K562 (cell line): Measurements from ENCODE around the gene SLX4IP. TPM values are rescaled to one million over a fixed set of nuclear protein-coding genes. Genes with fewer than 3 reads are reported as not detected.

Experiments
- ATAC-seq: fragments of 200-7000 bp; cut with Tn5 transposase; 3 replicates; pipeline ENCODE4 v1.9.1; 2020; ENCODE audit warnings: moderate library complexity
- BruUV-seq: library from RNA; stranded (reverse); fragments of 400-500 nt; replicated peaks from 2 replicates; lab custom pipeline; 2021; lab: Mats Ljungman, UMichigan
- CTCF ChIA-PET: fragments of 300-600 bp; formaldehyde crosslinking; extraction: SDS; loops from one replicate; lab custom pipeline; 2021; ENCODE audit warnings: low intra/inter-chr PET ratio; lab: Yijun Ruan, JAX
- POLR2A ChIA-PET: fragments of 300-600, 350-650 bp; sonication (Branson Sonifier 250); formaldehyde crosslinking; extraction: SDS; loops from one replicate; lab custom pipeline; 2021; ENCODE audit warnings: antibody characterized with exemption, inconsistent platforms; lab: Yijun Ruan, JAX
- DNase-seq, 4 experiments: peaks; one replicate each; pipeline versions ENCODE4 v3.0.0 to v3.0.0-alpha.2; 2011 to 2018; ENCODE audit warnings: low spot score in 3 of 4, mixed read lengths in 3 of 4; ENCODE audit errors: extremely low read depth in 1 of 4
- FAIRE-seq: peaks from 2 replicates; lab custom pipeline; 2011; peaks lifted over from hg19 to GRCh38; lab: Jason Lieb, UNC
- H2AFZ ChIP-seq: 2 replicates; pipeline ENCODE4 v1.6.0; 2011; ENCODE audit warnings: low read depth, low read length, control low read depth, inconsistent platforms
- H3K27ac ChIP-seq: fragments of 200-600 bp; 3 replicates; pipeline ENCODE4 v1.8.0; 2011; ENCODE audit warnings: low read depth, mild to moderate bottlenecking, control low read depth, inconsistent platforms, low read length, moderate library complexity, mixed read lengths; ENCODE audit errors: extremely low read depth
- H3K27me3 ChIP-seq, 2 experiments: fragments of 300-600 bp in 1 of 2; 2 replicates in 1 of 2; 3 replicates in 1 of 2; pipeline versions ENCODE4 v1.6.0 to v1.8.0; 2011; ENCODE audit warnings: inconsistent platforms in 2 of 2, low read length in 2 of 2, mild to moderate bottlenecking in 1 of 2, mixed read lengths in 1 of 2, moderate library complexity in 1 of 2; ENCODE audit not compliant: control insufficient read depth in 2 of 2, insufficient read depth in 2 of 2
- H3K36me3 ChIP-seq: fragments of 300-600 bp; 3 replicates; pipeline ENCODE4 v1.8.0; 2011; ENCODE audit warnings: mild to moderate bottlenecking, low read length, inconsistent platforms; ENCODE audit not compliant: control insufficient read depth, insufficient read depth
- H3K4me1 ChIP-seq, 2 experiments: fragments of 200-600 bp in 1 of 2; replicated peaks in 1 of 2; 2 replicates in 1 of 2; 3 replicates in 1 of 2; pipeline versions ENCODE4 v1.5.1 to v1.8.0; 2011; ENCODE audit warnings: inconsistent platforms in 2 of 2, low read length in 2 of 2, mild to moderate bottlenecking in 1 of 2, mixed read lengths in 1 of 2, moderate library complexity in 1 of 2; ENCODE audit not compliant: control insufficient read depth in 2 of 2, insufficient read depth in 2 of 2
- H3K4me2 ChIP-seq: 2 replicates; pipeline ENCODE4 v1.6.1; 2011; ENCODE audit warnings: low read length, control low read depth, inconsistent platforms, mixed read lengths; ENCODE audit not compliant: insufficient read depth
- H3K4me3 ChIP-seq: fragments of 200-600 bp; sonication (generic), shearing (Covaris generic); 2 replicates; pipeline ENCODE4 v1.5.1; 2016; ENCODE audit warnings: control low read depth, inconsistent platforms
- H3K79me2 ChIP-seq: fragments of 200-600 bp; 3 replicates; pipeline ENCODE4 v1.8.0; 2011; ENCODE audit warnings: low read length, inconsistent platforms; ENCODE audit not compliant: control insufficient read depth, insufficient read depth
- H3K9ac ChIP-seq, 2 experiments: 2 replicates each; pipeline versions ENCODE4 v1.6.0 to v1.6.1; 2011; ENCODE audit warnings: low read depth in 2 of 2, low read length in 2 of 2, control low read depth in 1 of 2, inconsistent platforms in 1 of 2, mild to moderate bottlenecking in 1 of 2, mixed read lengths in 1 of 2; ENCODE audit not compliant: insufficient read depth in 1 of 2
- H3K9me1 ChIP-seq: one replicate; pipeline ENCODE4 v1.6.0; 2011; ENCODE audit warnings: inconsistent platforms, mild to moderate bottlenecking, low read length, moderate library complexity; ENCODE audit not compliant: control insufficient read depth, insufficient read depth
- H3K9me3 ChIP-seq: replicated peaks from 2 replicates; pipeline ENCODE4 v1.5.1; 2011; ENCODE audit warnings: low read depth, low read length, inconsistent platforms; ENCODE audit not compliant: control insufficient read depth, insufficient read depth
- H4K20me1 ChIP-seq: replicated peaks from 2 replicates; pipeline ENCODE4 v1.6.1; 2011; ENCODE audit warnings: low read length, inconsistent platforms, mixed read lengths; ENCODE audit not compliant: control insufficient read depth, insufficient read depth
- HCFC1 ChIP-seq: IDR thresholded peaks from 2 replicates; pipeline ENCODE4 v1.6.1; 2012; ENCODE audit warnings: low read depth, low read length, improper control_type of control experiment
- HDAC8 ChIP-seq: fragments of 450-650 bp; IDR thresholded peaks from 2 replicates; pipeline ENCODE4 v1.6.1; 2016; ENCODE audit warnings: mild to moderate bottlenecking, missing genetic modification characterization, moderate library complexity, missing compliant biosample characterization
- RCOR1 ChIP-seq, 2 experiments: IDR thresholded peaks; 2 replicates each; pipeline ENCODE4 v1.6.1; 2012; ENCODE audit warnings: low read depth in 2 of 2, low read length in 2 of 2, borderline replicate concordance in 1 of 2, improper control_type of control experiment in 1 of 2
- USF2 ChIP-seq: sonication (generic); formaldehyde crosslinking; IDR thresholded peaks from 2 replicates; pipeline ENCODE4 v1.5.0; 2020; ENCODE audit warnings: missing genetic modification reagents
- ZBED1 ChIP-seq: IDR thresholded peaks from 2 replicates; pipeline ENCODE4 v1.6.1; 2014
- ZBTB2 ChIP-seq: fragments of 450-650 bp; IDR thresholded peaks from 2 replicates; pipeline ENCODE4 v1.6.1; 2016; ENCODE audit warnings: antibody characterized with exemption
- ZNF224 ChIP-seq: sonication (generic); formaldehyde crosslinking; IDR thresholded peaks from 2 replicates; pipeline ENCODE4 v1.8.0; 2022; ENCODE audit warnings: mild to moderate bottlenecking, missing genetic modification reagents
- ZNF239 ChIP-seq: fragments of 250-450 bp; sonication (Bioruptor Pico); IDR thresholded peaks from 2 replicates; pipeline ENCODE4 v1.4.0; 2020; ENCODE audit warnings: mild to moderate bottlenecking
- ZNF311 ChIP-seq: fragments of 250-450 bp; sonication (Bioruptor Pico); IDR thresholded peaks from 2 replicates; pipeline ENCODE4 v1.4.0; 2020; ENCODE audit warnings: mild to moderate bottlenecking, moderate library complexity
- ZNF408 ChIP-seq: fragments of 250-450 bp; sonication (Bioruptor Pico); IDR thresholded peaks from 2 replicates; pipeline ENCODE4 v1.4.0; 2020; ENCODE audit warnings: low read depth, mild to moderate bottlenecking, moderate library complexity
- ZNF589 ChIP-seq: fragments of 200-800 bp; sonication (Bioruptor generic); IDR thresholded peaks from 2 replicates; pipeline ENCODE4 v1.6.1; 2016; ENCODE audit warnings: low read depth, missing genetic modification characterization, missing compliant biosample characterization
- WGBS: fragments of 100-300 bp; shearing (Covaris generic); methylation state at CpG from one replicate; pipeline ENCODE4 v1.1.6; 2016; ENCODE audit warnings: low coverage, mixed read lengths; ENCODE audit not compliant: insufficient coverage; ENCODE audit errors: missing lambda C conversion rate; 5-methylcytosine and 5-hydroxymethylcytosine counted together
- in situ Hi-C: fragments of 300-500 bp; cut with MboI; formaldehyde crosslinking; loops from 4 replicates; pipeline ENCODE4 v1.15.0; 2018; ENCODE audit warnings: inconsistent platforms, mixed read lengths
- intact Hi-C: fragments of 100-400 bp; cut with micrococcal nuclease; formaldehyde crosslinking; loops from 2 replicates; pipeline ENCODE4 v1.14.2; 2022
- polyA plus RNA-seq, 8 experiments: library from polyadenylated mRNA; depleted of rRNA in 4 of 8; stranded (reverse) in 5 of 8; unstranded in 3 of 8; fragments of >200 nt; fragmentation: Nextera tagmentation in 2 of 8; fragmentation: Illumina TruSeq in 1 of 8; extraction: Ambion mirVana in 2 of 8; extraction: Trizol in 1 of 8; gene quantifications; 2 replicates each; pipeline versions ENCODE4 v1.2.1 to v1.2.3, GENCODE V29; 2011 to 2014; ENCODE audit warnings: inconsistent platforms in 1 of 8, missing spikeins in 1 of 8
- total RNA-seq, 7 experiments: library from RNA; depleted of rRNA in 6 of 7; stranded (reverse); fragments of >200 nt in 6 of 7; fragmentation: Illumina TruSeq in 2 of 7; extraction: Trizol in 2 of 7; gene quantifications; 2 replicates each; pipeline versions ENCODE4 v1.2.1 to v1.2.3, GENCODE V29; 2011 to 2021; ENCODE audit warnings: low replicate concordance in 1 of 7

Gene SLX4IP
- total and polyA plus RNA-seq, 9 of the 15 experiments (the other 6 are each of a cell fraction or from before 2014, with no cell fraction given) = 1.5 to 5.9 (median 3.5) TPM

DNA sequence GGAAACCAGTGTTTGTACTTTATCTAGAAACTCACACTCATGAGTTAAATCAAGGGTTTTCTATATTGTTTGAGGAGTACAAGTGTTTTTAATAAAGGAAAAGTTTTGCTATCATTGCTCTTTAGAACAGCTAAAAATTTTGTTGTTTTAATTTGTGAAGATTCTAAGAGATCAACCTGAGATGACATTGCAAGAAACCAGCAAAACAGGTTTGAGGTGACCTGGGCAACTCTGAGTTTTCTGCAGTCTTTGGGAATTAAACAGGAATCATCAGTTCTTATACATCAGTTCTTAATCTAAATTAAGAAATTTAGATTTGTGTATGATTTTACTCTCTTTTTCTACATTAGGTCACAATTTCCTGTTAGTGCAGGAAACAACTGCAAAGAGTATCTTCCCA lies 124.2 kb downstream of the SLX4IP start:
- H3K4me2 ChIP-seq = no peak overlapping the region
- no peak for TF ChIP-seq HDAC8 (tag)
- no peak for TF ChIP-seq USF2
- no peak for TF ChIP-seq ZNF589 (CRISPR knock-in tag)
- no peaks in the 10 kb centered on the region for H3K79me2 ChIP-seq
- H3K4me3 ChIP-seq = no peak overlapping the region
- no peak for DNase-seq
- no peak overlapping the region for H3K27ac ChIP-seq
- H3K36me3 ChIP-seq = no peaks in the 10 kb centered on the region
- no peaks in the 10 kb centered on the region for H3K27me3 ChIP-seq
- in situ Hi-C loops = no loop called here
- no peak overlapping the region for H2AFZ ChIP-seq
- no peak overlapping the region for H3K9ac ChIP-seq
- no peak for FAIRE-seq
- intact Hi-C loops = no loop called here
- BruUV-seq = no TSS peak
- ATAC-seq = no peak
- no peaks in the 10 kb centered on the region for H3K4me1 ChIP-seq
- CTCF ChIA-PET = no interaction called here
- no peaks in the 10 kb centered on the region for H4K20me1 ChIP-seq
- no peaks in the 10 kb centered on the region for H3K9me1 ChIP-seq
- H3K9me3 ChIP-seq = no peaks in the 10 kb centered on the region
- POLR2A ChIA-PET = no interaction called here

DNA sequence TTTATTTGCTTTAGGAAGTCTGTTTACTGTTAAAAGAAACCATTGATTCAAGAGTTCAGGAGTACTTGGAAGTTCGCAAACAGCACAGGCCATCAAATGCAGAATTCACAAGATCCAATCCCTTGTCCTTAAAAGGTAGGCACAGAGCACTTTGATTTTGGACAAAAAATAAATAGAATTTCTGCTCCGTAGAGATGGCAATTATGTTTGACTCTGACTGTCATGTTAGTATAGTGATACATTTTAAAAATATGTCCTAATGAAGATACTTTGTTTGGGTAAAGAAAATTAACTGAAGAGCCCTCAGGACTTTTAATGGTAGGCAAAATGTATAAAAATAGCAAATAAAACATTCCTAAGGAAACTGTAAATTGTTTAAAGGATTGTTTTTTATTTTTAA lies 125.6 kb downstream of the SLX4IP start:
- Histone ChIP-seq H3K27me3 (no peaks in the 10 kb centered on the region), H4K20me1 (no peaks in the 10 kb centered on the region), H3K4me3 (no peak overlapping the region), H3K9ac (no peak overlapping the region), H3K9me3 (no peaks in the 10 kb centered on the region), H3K4me2 (no peak overlapping the region), H3K79me2 (no peaks in the 10 kb centered on the region), H3K27ac (no peak overlapping the region), H3K4me1 (no peaks in the 10 kb centered on the region), H3K9me1 (no peaks in the 10 kb centered on the region), H3K36me3 (no peaks in the 10 kb centered on the region), H2AFZ (no peak overlapping the region)
- BruUV-seq = no TSS peak
- DNase-seq (no peak), FAIRE-seq (no peak), ATAC-seq (no peak)
- POLR2A ChIA-PET = no interaction called here
- in situ Hi-C loops (no loop called here), intact Hi-C loops (no loop called here)
- CTCF ChIA-PET = no interaction called here
- WGBS = 85% methylated on average over 2 of the region's 2 CpGs
- TF ChIP-seq ZNF224 (no peak), ZNF408 (CRISPR knock-in tag) (no peak), ZNF311 (CRISPR knock-in tag) (no peak), RCOR1 (IDR thresholded peaks at IDR 0.05; ENCODE audit: borderline replicate concordance in 1 of 2, low read depth in 2 of 2, low read length in 2 of 2) (no peak), HCFC1 (no peak), ZBED1 (no peak), ZNF239 (CRISPR knock-in tag) (no peak), ZBTB2 (no peak)
